ENCODE data around the gene RTCA. TPM values are rescaled to one million over a fixed set of nuclear protein-coding genes. Genes with fewer than 3 reads are reported as not detected.
"Not testable (repeated sequence)": the region's sequence is repeated elsewhere in the genome, so short reads cannot be mapped to it uniquely, and the experiment has no call there.

The RTCA gene
- total and polyA plus RNA-seq, 4 donors = 22.8 to 37.6 (median 30.5) TPM

- WGBS, 2 donors = 80 to 93% methylated on average over 6 of the region's 6 CpGs
- H3K27me3 ChIP-seq (ENCODE audit: control insufficient read depth in 3 of 3, insufficient read depth in 3 of 3, low read length in 2 of 3) = not testable (repeated sequence)
These were observed 7.6 kb upstream of the RTCA start for GRCh38 chr1:100258427-100258826.

GRCh38 chr1:100261686-100262085 lies 4.3 kb upstream of the RTCA start:
- no peaks in the 10 kb centered on the region for H3K36me3 ChIP-seq (ENCODE audit: control insufficient read depth in 4 of 4, insufficient read depth in 4 of 4, low read length in 4 of 4)
- H3K27me3 ChIP-seq (ENCODE audit: control insufficient read depth in 3 of 3, insufficient read depth in 3 of 3, low read length in 2 of 3) = no peaks in the 10 kb centered on the region
- H3K4me1 ChIP-seq (ENCODE audit: control insufficient read depth in 5 of 5, insufficient read depth in 5 of 5, low read length in 5 of 5) = peaks cover 0 to 7% (median 0%) of the 10 kb centered on the region in 5 donors
- no peak overlapping the region for H3K27ac ChIP-seq (ENCODE audit: low read depth in 1 of 2, low read length in 1 of 2)
- H3K9me3 ChIP-seq (ENCODE audit: control insufficient read depth in 4 of 4, insufficient read depth in 3 of 4, low read length in 3 of 4) = peaks cover 0 to 2% (median 0%) of the 10 kb centered on the region in 4 donors
- DNase-seq (no peak), ATAC-seq (ENCODE audit: insufficient read depth, low FRiP score) (no peak)
- H3K4me3 ChIP-seq = no peak overlapping the region
- no peak overlapping the region for H3K9ac ChIP-seq (ENCODE audit: insufficient read depth in 1 of 2, low read length in 2 of 2)
- TF ChIP-seq CTCF (IDR thresholded peaks at IDR 0.05; ENCODE audit: control extremely low read depth, extremely low read depth) = no peak

More at GRCh38 chr1:100258427-100258826, 7.6 kb upstream of the RTCA start:
- not testable (repeated sequence) for DNase-seq; H3K9ac ChIP-seq (ENCODE audit: insufficient read depth in 1 of 2, low read length in 2 of 2); H3K27ac ChIP-seq (ENCODE audit: low read depth in 1 of 2, low read length in 1 of 2); H3K4me1 ChIP-seq (ENCODE audit: control insufficient read depth in 5 of 5, insufficient read depth in 5 of 5, low read length in 5 of 5); H3K4me3 ChIP-seq; H3K9me3 ChIP-seq (ENCODE audit: control insufficient read depth in 4 of 4, insufficient read depth in 3 of 4, low read length in 3 of 4); H3K36me3 ChIP-seq (ENCODE audit: control insufficient read depth in 4 of 4, insufficient read depth in 4 of 4, low read length in 4 of 4); ATAC-seq (ENCODE audit: insufficient read depth, low FRiP score)

- H3K9ac ChIP-seq (ENCODE audit: insufficient read depth in 1 of 2, low read length in 2 of 2); ATAC-seq (ENCODE audit: insufficient read depth, low FRiP score); H3K27me3 ChIP-seq (ENCODE audit: control insufficient read depth in 3 of 3, insufficient read depth in 3 of 3, low read length in 2 of 3); H3K27ac ChIP-seq (ENCODE audit: low read depth in 1 of 2, low read length in 1 of 2); H3K9me3 ChIP-seq (ENCODE audit: control insufficient read depth in 4 of 4, insufficient read depth in 3 of 4, low read length in 3 of 4); H3K4me3 ChIP-seq; DNase-seq: not testable (repeated sequence)
- peaks cover 0 to 15% (median 7%) of the 10 kb centered on the region in 5 donors for H3K4me1 ChIP-seq (ENCODE audit: control insufficient read depth in 5 of 5, insufficient read depth in 5 of 5, low read length in 5 of 5)
- peaks cover 4 to 15% (median 7%) of the 10 kb centered on the region in 4 donors for H3K36me3 ChIP-seq (ENCODE audit: control insufficient read depth in 4 of 4, insufficient read depth in 4 of 4, low read length in 4 of 4)
- WGBS, 2 donors = 94 to 95% methylated on average over 5 of the region's 5 CpGs
These were observed 1.9 kb upstream of the RTCA start for GRCh38 chr1:100264081-100264480.

GRCh38 chr1:100265562-100265930 lies 470 bp upstream of the RTCA start:
- Histone ChIP-seq H3K4me3 (peak overlapping the region; percentile 47), H3K9me3 (ENCODE audit: control insufficient read depth in 4 of 4, insufficient read depth in 3 of 4, low read length in 3 of 4) (peaks cover 0 to 2% (median 0%) of the 10 kb centered on the region in 4 donors), H3K36me3 (ENCODE audit: control insufficient read depth in 4 of 4, insufficient read depth in 4 of 4, low read length in 4 of 4) (peaks cover 4 to 20% (median 8%) of the 10 kb centered on the region in 4 donors), H3K4me1 (ENCODE audit: control insufficient read depth in 5 of 5, insufficient read depth in 5 of 5, low read length in 5 of 5) (peaks cover 0 to 15% (median 7%) of the 10 kb centered on the region in 5 donors), H3K27ac (ENCODE audit: low read depth in 1 of 2, low read length in 1 of 2) (peak overlapping the region; percentile 57 to 87), H3K9ac (ENCODE audit: insufficient read depth in 1 of 2, low read length in 2 of 2) (peak overlapping the region; percentile 97), H3K27me3 (ENCODE audit: control insufficient read depth in 3 of 3, insufficient read depth in 3 of 3, low read length in 2 of 3) (no peaks in the 10 kb centered on the region)
- no peak for TF ChIP-seq CTCF (IDR thresholded peaks at IDR 0.05; ENCODE audit: control extremely low read depth, extremely low read depth)
- ATAC-seq (ENCODE audit: insufficient read depth, low FRiP score) (peak; percentile 4), DNase-seq (peak in 1 of 3 donors; percentile 54)
- 3 to 8% methylated on average over 12 of the region's 12 CpGs for WGBS, 2 donors

Data from lung (tissue), 12 donors.